ENCODE data around the gene MICU1. TPM values are rescaled to one million over a fixed set of nuclear protein-coding genes. Genes with fewer than 3 reads are reported as not detected.
"Not testable (repeated sequence)": the region's sequence is repeated elsewhere in the genome, so short reads cannot be mapped to it uniquely, and the experiment has no call there.

Gene MICU1
- total RNA-seq, 1 experiment from 2014 or later: 40.3 TPM

GRCh38 chr10:72353965-72354355 is 271.9 kb downstream of the MICU1 start:
- Histone ChIP-seq H3K9me2 (replicated peaks; ENCODE audit: insufficient read depth, low read length) (no peaks in the 10 kb centered on the region), H3K4me1 (ENCODE audit: low read length) (peaks cover 21% of the 10 kb centered on the region), H3K4me2 (ENCODE audit: low read depth, low read length, poor library complexity, severe bottlenecking) (peak overlapping the region; percentile 95), H3K36me3 (ENCODE audit: insufficient read depth, low read length) (peaks cover 9% of the 10 kb centered on the region; the same call in 1 of the 2 replicates), H3K27ac (ENCODE audit: low read length) (peak overlapping the region; percentile 90), H3K9me3 (ENCODE audit: low read length) (no peaks in the 10 kb centered on the region), H3K9ac (ENCODE audit: low read length) (peak overlapping the region; percentile 99), H3K4me3 (ENCODE audit: low read length) (peak overlapping the region; percentile 92), H4K20me1 (ENCODE audit: insufficient read depth, low read depth, low read length) (peaks cover 12% of the 10 kb centered on the region), H2AFZ (ENCODE audit: low read length) (no peak overlapping the region), H3K79me2 (ENCODE audit: low read length) (peaks cover 54% of the 10 kb centered on the region), H3K27me3 (ENCODE audit: low read length) (no peaks in the 10 kb centered on the region)
- no peak for DNase-seq

DNA sequence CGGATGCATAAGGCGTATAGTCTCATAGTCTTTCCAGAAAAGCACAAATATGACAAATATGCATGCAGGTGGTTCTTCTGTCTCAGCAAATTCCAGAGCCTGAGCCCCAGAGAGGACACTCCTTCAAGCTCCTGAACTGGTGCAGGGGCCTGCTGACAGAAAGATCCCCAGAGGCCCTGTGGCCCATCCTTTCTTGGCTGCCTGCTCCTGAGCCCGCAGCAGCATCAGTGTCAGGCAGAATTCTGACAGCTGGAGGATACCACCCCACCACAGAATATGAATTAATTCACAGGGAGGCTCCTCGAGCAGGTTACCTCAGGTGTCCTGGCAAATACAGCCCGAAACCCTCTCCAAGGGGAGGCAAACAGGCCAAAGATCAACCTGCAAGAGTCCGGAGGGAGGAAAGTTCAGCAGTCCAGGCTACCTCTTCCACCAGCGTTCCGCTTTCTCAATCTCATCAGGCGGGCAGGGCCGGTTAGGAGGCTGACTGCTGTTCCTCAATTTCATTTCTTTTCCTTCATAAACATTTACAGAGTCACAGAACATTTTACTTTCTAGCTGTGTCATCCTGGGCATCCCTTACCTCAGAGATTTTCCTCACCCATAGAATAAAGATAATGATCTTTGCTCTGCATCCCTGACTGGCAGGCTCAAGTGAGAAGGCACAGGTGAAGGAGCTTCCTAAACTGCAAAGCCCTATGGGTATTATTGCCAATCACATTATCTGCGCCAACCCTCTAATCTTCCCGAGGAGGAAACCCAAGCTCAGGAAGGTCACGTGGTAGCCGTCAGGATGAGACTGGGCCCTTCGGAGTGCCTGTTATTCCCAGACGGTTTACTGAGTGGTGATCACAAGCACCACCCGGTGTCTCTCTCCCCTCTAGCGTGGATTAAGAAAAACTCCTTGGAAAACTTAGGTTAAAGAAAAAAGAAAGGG is 272.6 kb downstream of the MICU1 start:
- Histone ChIP-seq H3K79me2 (ENCODE audit: low read length) (peaks cover 60% of the 10 kb centered on the region), H3K27me3 (ENCODE audit: low read length) (no peaks in the 10 kb centered on the region), H3K4me3 (ENCODE audit: low read length) (peak overlapping the region; percentile 92), H3K9ac (ENCODE audit: low read length) (peak overlapping the region; percentile 99), H4K20me1 (ENCODE audit: insufficient read depth, low read depth, low read length) (peaks cover 12% of the 10 kb centered on the region), H3K9me3 (ENCODE audit: low read length) (no peaks in the 10 kb centered on the region), H3K4me1 (ENCODE audit: low read length) (peaks cover 21% of the 10 kb centered on the region), H3K36me3 (ENCODE audit: insufficient read depth, low read length) (peaks cover 15% of the 10 kb centered on the region), H2AFZ (ENCODE audit: low read length) (no peak overlapping the region), H3K9me2 (replicated peaks; ENCODE audit: insufficient read depth, low read length) (no peaks in the 10 kb centered on the region), H3K4me2 (ENCODE audit: low read depth, low read length, poor library complexity, severe bottlenecking) (peak overlapping the region; percentile 95), H3K27ac (ENCODE audit: low read length) (peak overlapping the region; percentile 90; the same call in 1 of the 2 replicates)
- no peak for DNase-seq

- Histone ChIP-seq H3K9me3 (ENCODE audit: low read length) (no peaks in the 10 kb centered on the region), H4K20me1 (ENCODE audit: insufficient read depth, low read depth, low read length) (peaks cover 12% of the 10 kb centered on the region)
Measured at GRCh38 chr10:72351479-72351878, 274.4 kb downstream of the MICU1 start.

GRCh38 chr10:72349438-72349837 is 276.4 kb downstream of the MICU1 start:
- peaks cover 15% of the 10 kb centered on the region for H3K4me1 ChIP-seq (ENCODE audit: low read length)
- no peaks in the 10 kb centered on the region for H3K27me3 ChIP-seq (ENCODE audit: low read length)
- no peak overlapping the region for H3K4me2 ChIP-seq (ENCODE audit: low read depth, low read length, poor library complexity, severe bottlenecking)
- no peak overlapping the region for H3K4me3 ChIP-seq (ENCODE audit: low read length)
- no peaks in the 10 kb centered on the region for H3K9me2 ChIP-seq (replicated peaks; ENCODE audit: insufficient read depth, low read length)
- no peak overlapping the region for H3K27ac ChIP-seq (ENCODE audit: low read length)
- H3K9me3 ChIP-seq (ENCODE audit: low read length): no peaks in the 10 kb centered on the region
- H4K20me1 ChIP-seq (ENCODE audit: insufficient read depth, low read depth, low read length): peaks cover 12% of the 10 kb centered on the region
- DNase-seq: no peak
- H3K36me3 ChIP-seq (ENCODE audit: insufficient read depth, low read length): peaks cover 16% of the 10 kb centered on the region
- peaks cover 76% of the 10 kb centered on the region for H3K79me2 ChIP-seq (ENCODE audit: low read length)
- H3K9ac ChIP-seq (ENCODE audit: low read length): no peak overlapping the region
- no peak overlapping the region for H2AFZ ChIP-seq (ENCODE audit: low read length)

More at GRCh38 chr10:72351479-72351878, 274.4 kb downstream of the MICU1 start:
- no peak overlapping the region for H3K27ac ChIP-seq (ENCODE audit: low read length)
- H3K4me3 ChIP-seq (ENCODE audit: low read length): no peak overlapping the region
- peaks cover 16% of the 10 kb centered on the region for H3K36me3 ChIP-seq (ENCODE audit: insufficient read depth, low read length)
- no peak overlapping the region for H3K4me2 ChIP-seq (ENCODE audit: low read depth, low read length, poor library complexity, severe bottlenecking)
- peaks cover 72% of the 10 kb centered on the region for H3K79me2 ChIP-seq (ENCODE audit: low read length)
- peaks cover 21% of the 10 kb centered on the region for H3K4me1 ChIP-seq (ENCODE audit: low read length)
- H3K9me2 ChIP-seq (replicated peaks; ENCODE audit: insufficient read depth, low read length): no peaks in the 10 kb centered on the region
- H2AFZ ChIP-seq (ENCODE audit: low read length): no peak overlapping the region
- H3K27me3 ChIP-seq (ENCODE audit: low read length): no peaks in the 10 kb centered on the region
- no peak for DNase-seq
- no peak overlapping the region for H3K9ac ChIP-seq (ENCODE audit: low read length)

DNA sequence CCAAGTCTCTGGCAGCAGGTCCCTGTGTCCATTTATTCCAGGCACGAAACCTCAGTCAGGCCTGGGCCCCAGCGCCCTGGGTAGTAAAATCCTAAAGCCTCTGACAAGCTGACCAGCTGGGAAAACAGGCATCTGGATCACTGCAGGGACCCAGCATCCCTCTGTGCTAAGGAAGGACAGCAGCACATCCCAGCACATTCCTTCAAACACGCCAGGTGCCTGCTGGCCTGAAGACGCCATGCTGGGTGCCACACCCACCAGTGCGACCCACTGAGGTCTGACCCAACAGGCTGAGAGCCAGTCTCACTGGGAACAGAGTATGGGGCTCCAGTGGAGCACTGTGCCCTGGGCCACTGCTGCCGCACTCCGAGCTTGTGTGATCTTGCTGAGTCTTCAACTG is 277.6 kb downstream of the MICU1 start:
- H3K4me1 ChIP-seq (ENCODE audit: low read length): peaks cover 10% of the 10 kb centered on the region
- H3K36me3 ChIP-seq (ENCODE audit: insufficient read depth, low read length): peaks cover 16% of the 10 kb centered on the region
- no peaks in the 10 kb centered on the region for H3K9me2 ChIP-seq (replicated peaks; ENCODE audit: insufficient read depth, low read length)
- H3K27ac ChIP-seq (ENCODE audit: low read length): no peak overlapping the region
- H3K9ac ChIP-seq (ENCODE audit: low read length): no peak overlapping the region
- no peak overlapping the region for H3K4me2 ChIP-seq (ENCODE audit: low read depth, low read length, poor library complexity, severe bottlenecking)
- DNase-seq: no peak
- no peak overlapping the region for H2AFZ ChIP-seq (ENCODE audit: low read length)
- H3K27me3 ChIP-seq (ENCODE audit: low read length): no peaks in the 10 kb centered on the region
- H3K4me3 ChIP-seq (ENCODE audit: low read length): no peak overlapping the region
- H4K20me1 ChIP-seq (ENCODE audit: insufficient read depth, low read depth, low read length): 0 out of 2 replicates have a peak, but pooled peaks cover 2% of the 10 kb centered on the region
- H3K79me2 ChIP-seq (ENCODE audit: low read length): peaks cover 65% of the 10 kb centered on the region
- H3K9me3 ChIP-seq (ENCODE audit: low read length): no peaks in the 10 kb centered on the region

DNA sequence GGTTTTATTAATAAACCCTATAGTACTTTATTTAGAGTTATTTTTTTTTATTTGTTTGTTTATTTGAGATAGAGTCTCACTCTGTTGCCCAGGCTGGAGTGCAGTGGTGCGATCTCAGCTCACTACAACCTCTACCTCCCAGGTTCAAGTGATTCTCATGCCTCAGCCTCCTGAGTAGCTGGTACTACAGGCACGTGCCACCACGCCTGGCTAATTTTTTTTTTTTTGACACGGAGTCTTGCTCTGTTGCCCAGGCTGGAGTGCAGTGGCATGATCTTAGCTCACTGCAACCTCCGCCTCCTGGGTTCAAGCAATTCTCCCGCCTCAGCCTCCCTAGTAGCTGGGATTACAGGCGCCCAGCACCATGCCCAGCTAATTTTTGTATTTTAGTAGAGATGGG is 279.8 kb downstream of the MICU1 start:
- H3K36me3 ChIP-seq (ENCODE audit: insufficient read depth, low read length); H4K20me1 ChIP-seq (ENCODE audit: insufficient read depth, low read depth, low read length): not testable (repeated sequence)

DNA sequence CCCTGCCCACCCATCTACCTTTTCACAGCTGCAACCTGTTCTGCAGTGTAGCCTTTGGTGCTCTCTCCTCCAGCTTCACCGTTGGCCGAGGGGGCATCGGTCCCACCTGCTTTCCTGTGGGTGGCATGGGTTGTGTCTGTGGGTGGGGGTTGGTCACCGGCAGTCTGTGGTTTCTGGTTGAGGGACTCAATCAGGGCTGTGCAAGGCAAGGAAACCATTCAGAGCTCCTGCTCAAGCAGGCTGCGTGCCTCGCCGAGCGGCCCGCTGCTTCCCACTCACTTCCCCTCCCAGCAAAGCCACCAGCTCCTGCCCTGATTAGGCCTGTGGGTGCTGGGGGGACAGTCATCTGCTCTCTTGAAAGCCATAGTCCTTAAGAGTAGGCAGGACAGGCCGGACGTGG is 280.9 kb downstream of the MICU1 start:
- H3K9me3 ChIP-seq (ENCODE audit: low read length): no peaks in the 10 kb centered on the region
- peaks cover 32% of the 10 kb centered on the region for H3K79me2 ChIP-seq (ENCODE audit: low read length)
- no peaks in the 10 kb centered on the region for H3K27me3 ChIP-seq (ENCODE audit: low read length)
- no peak overlapping the region for H2AFZ ChIP-seq (ENCODE audit: low read length)
- DNase-seq: no peak
- H3K4me1 ChIP-seq (ENCODE audit: low read length): peaks cover 3% of the 10 kb centered on the region
- no peaks in the 10 kb centered on the region for H4K20me1 ChIP-seq (ENCODE audit: insufficient read depth, low read depth, low read length)
- H3K36me3 ChIP-seq (ENCODE audit: insufficient read depth, low read length): peaks cover 12% of the 10 kb centered on the region
- H3K4me2 ChIP-seq (ENCODE audit: low read depth, low read length, poor library complexity, severe bottlenecking): no peak overlapping the region
- H3K4me3 ChIP-seq (ENCODE audit: low read length): no peak overlapping the region
- no peak overlapping the region for H3K27ac ChIP-seq (ENCODE audit: low read length)
- H3K9ac ChIP-seq (ENCODE audit: low read length): no peak overlapping the region
- no peaks in the 10 kb centered on the region for H3K9me2 ChIP-seq (replicated peaks; ENCODE audit: insufficient read depth, low read length)

More for the DNA sequence above, 279.8 kb downstream of the MICU1 start:
- H2AFZ ChIP-seq (ENCODE audit: low read length); DNase-seq; H3K27me3 ChIP-seq (ENCODE audit: low read length); H3K9me2 ChIP-seq (replicated peaks; ENCODE audit: insufficient read depth, low read length); H3K4me1 ChIP-seq (ENCODE audit: low read length); H3K27ac ChIP-seq (ENCODE audit: low read length); H3K4me3 ChIP-seq (ENCODE audit: low read length); H3K9ac ChIP-seq (ENCODE audit: low read length); H3K4me2 ChIP-seq (ENCODE audit: low read depth, low read length, poor library complexity, severe bottlenecking); H3K9me3 ChIP-seq (ENCODE audit: low read length): not testable (repeated sequence)
- H3K79me2 ChIP-seq (ENCODE audit: low read length): peaks cover 43% of the 10 kb centered on the region

GRCh38 chr10:72342911-72343310 is 283.0 kb downstream of the MICU1 start:
- Histone ChIP-seq H3K36me3 (ENCODE audit: insufficient read depth, low read length) (peaks cover 12% of the 10 kb centered on the region; the same call in 1 of the 2 replicates), H4K20me1 (ENCODE audit: insufficient read depth, low read depth, low read length) (no peaks in the 10 kb centered on the region), H3K4me3 (ENCODE audit: low read length) (no peak overlapping the region), H2AFZ (ENCODE audit: low read length) (no peak overlapping the region), H3K27me3 (ENCODE audit: low read length) (no peaks in the 10 kb centered on the region), H3K79me2 (ENCODE audit: low read length) (peaks cover 12% of the 10 kb centered on the region), H3K9ac (ENCODE audit: low read length) (no peak overlapping the region), H3K4me1 (ENCODE audit: low read length) (peaks cover 3% of the 10 kb centered on the region), H3K9me3 (ENCODE audit: low read length) (no peaks in the 10 kb centered on the region), H3K4me2 (ENCODE audit: low read depth, low read length, poor library complexity, severe bottlenecking) (no peak overlapping the region), H3K9me2 (replicated peaks; ENCODE audit: insufficient read depth, low read length) (no peaks in the 10 kb centered on the region), H3K27ac (ENCODE audit: low read length) (no peak overlapping the region)
- no peak for DNase-seq

All from Karpas-422 (cell line).